ENCODE results near the gene PNMA8A.
"Not testable (repeated sequence)": the region's sequence is repeated elsewhere in the genome, so short reads cannot be mapped to it uniquely, and the experiment has no call there.

The PNMA8A gene

GRCh38 chr19:46463516-46463915 is 7.8 kb downstream of the PNMA8A start:
- no peak for DNase-seq

- no peak for DNase-seq
Measured at GRCh38 chr19:46461537-46461936, 9.8 kb downstream of the PNMA8A start.

GRCh38 chr19:46460981-46461380 is 10.4 kb downstream of the PNMA8A start:
- DNase-seq, result no peak

GRCh38 chr19:46460055-46460454 is 11.3 kb downstream of the PNMA8A start:
- DNase-seq, result no peak

- no peak for DNase-seq
Measured at GRCh38 chr19:46456930-46457329, 14.4 kb downstream of the PNMA8A start.

GRCh38 chr19:46454244-46454643 is 17.1 kb downstream of the PNMA8A start:
- no peak for DNase-seq

- no peak for DNase-seq
Measured at GRCh38 chr19:46453661-46454060, 17.7 kb downstream of the PNMA8A start.

- DNase-seq, result no peak
Measured at GRCh38 chr19:46452186-46452585, 19.2 kb downstream of the PNMA8A start.

- no peak for DNase-seq
Measured at GRCh38 chr19:46451352-46451751, 20.0 kb downstream of the PNMA8A start.

- no peak for DNase-seq
Measured at GRCh38 chr19:46450737-46451136, 20.6 kb downstream of the PNMA8A start.

GRCh38 chr19:46449228-46449627 is 22.1 kb downstream of the PNMA8A start:
- DNase-seq, result no peak

GRCh38 chr19:46448601-46449000 is 22.8 kb downstream of the PNMA8A start:
- no peak for DNase-seq

- no peak for DNase-seq
Measured at GRCh38 chr19:46447824-46448223, 23.5 kb downstream of the PNMA8A start.

- no peak for DNase-seq
Measured at GRCh38 chr19:46447006-46447405, 24.4 kb downstream of the PNMA8A start.

- DNase-seq, result no peak
Measured at GRCh38 chr19:46446021-46446420, 25.3 kb downstream of the PNMA8A start.

- no peak for DNase-seq
Measured at GRCh38 chr19:46442808-46443450, 28.4 kb downstream of the PNMA8A start.

GRCh38 chr19:46441866-46442265 is 29.5 kb downstream of the PNMA8A start:
- no peak for DNase-seq

- not testable (repeated sequence) for DNase-seq
Measured at GRCh38 chr19:46435689-46436088, 35.7 kb downstream of the PNMA8A start.

- DNase-seq, result no peak
Measured at GRCh38 chr19:46435009-46435408, 36.4 kb downstream of the PNMA8A start.

- not testable (repeated sequence) for DNase-seq
Measured at GRCh38 chr19:46433470-46433869, 37.9 kb downstream of the PNMA8A start.

GRCh38 chr19:46431824-46432223 is 39.5 kb downstream of the PNMA8A start:
- DNase-seq, result no peak

GRCh38 chr19:46429999-46430398 is 41.4 kb downstream of the PNMA8A start:
- DNase-seq, result no peak

- DNase-seq, result peak in 3 of 5 experiments; percentile 12 to 79 (median 33)
Measured at GRCh38 chr19:46428239-46429135, 42.9 kb downstream of the PNMA8A start, which contains the start of gene PNMA8C. TSS of gene PNMA8C (minus strand) at chr19:46428936. CDS start at chr19:46428359, 577 bp downstream.

- no peak for DNase-seq
Measured at GRCh38 chr19:46427518-46428045, 43.8 kb downstream of the PNMA8A start.
